GM13976 (cell line): ENCODE results near the gene MITF.

Experiments
- DNase-seq: peaks from one replicate; pipeline ENCODE4 v3.0.0; 2012; ENCODE audit warnings: low spot score
- CTCF ChIP-seq: IDR thresholded peaks from 2 replicates; pipeline ENCODE4 v1.5.1; 2012; ENCODE audit warnings: borderline replicate concordance, mild to moderate bottlenecking; ENCODE audit not compliant: insufficient read depth; ENCODE audit errors: extremely low read depth, missing control alignments, control extremely low read depth
- in situ Hi-C: fragments of 300-500 bp; cut with MboI; formaldehyde crosslinking; loops from one replicate; pipeline ENCODE4 v1.12.0; 2022; ENCODE audit warnings: low sequenced_read_pairs, mixed read lengths, inconsistent platforms; ENCODE audit not compliant: unreplicated experiment

MITF gene

DNA sequence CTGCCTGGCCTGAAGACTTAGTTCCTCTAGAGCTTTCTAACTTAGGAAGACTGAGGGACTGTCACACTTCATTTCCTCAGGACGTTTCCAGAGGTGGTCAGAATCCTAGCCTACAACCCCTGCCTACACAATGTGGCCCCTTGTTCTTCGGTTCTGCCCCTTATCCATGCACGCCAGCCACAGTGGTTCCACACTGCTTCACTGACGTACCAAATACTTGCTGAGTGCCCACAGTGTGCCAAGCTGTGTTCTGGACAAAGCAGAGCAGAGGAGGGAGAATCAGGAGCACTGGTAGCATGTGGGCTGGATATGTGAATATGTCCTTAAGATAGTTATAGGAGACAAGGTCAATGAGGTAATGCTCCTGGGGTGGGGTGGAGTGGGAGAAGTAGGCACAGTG, 189.8 kb downstream of the MITF start:
- TF ChIP-seq CTCF: no peak
- DNase-seq: no peak
- in situ Hi-C loops: no loop called here

DNA sequence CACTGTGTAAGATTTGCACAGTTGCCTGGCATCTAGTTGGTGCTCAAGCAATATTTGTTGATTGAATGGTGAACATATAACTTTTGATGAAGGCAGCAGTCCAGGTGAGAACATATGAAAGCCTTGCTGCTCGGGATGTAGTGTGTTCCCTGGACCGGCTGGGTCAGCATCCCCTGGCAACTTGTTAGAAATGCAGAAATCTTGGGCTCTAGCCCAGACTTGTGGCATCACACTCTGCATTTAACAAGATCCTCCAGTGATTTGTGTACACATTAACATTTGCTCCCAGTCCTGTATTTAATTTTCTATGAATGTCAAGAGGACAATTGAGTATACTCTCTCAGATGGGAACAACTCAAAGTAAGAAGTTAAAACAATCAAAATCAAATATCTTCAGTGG, 191.3 kb downstream of the MITF start:
- no peak for TF ChIP-seq CTCF
- DNase-seq: no peak
- in situ Hi-C loops: no loop called here

GRCh38 chr3:69932087-69932486, 192.8 kb downstream of the MITF start:
- TF ChIP-seq CTCF: no peak
- in situ Hi-C loops: no loop called here
- DNase-seq: no peak

- no peak for TF ChIP-seq CTCF
- in situ Hi-C loops: no loop called here
- DNase-seq: no peak
Observed at GRCh38 chr3:69932501-69932900, 193.2 kb downstream of the MITF start.

DNA sequence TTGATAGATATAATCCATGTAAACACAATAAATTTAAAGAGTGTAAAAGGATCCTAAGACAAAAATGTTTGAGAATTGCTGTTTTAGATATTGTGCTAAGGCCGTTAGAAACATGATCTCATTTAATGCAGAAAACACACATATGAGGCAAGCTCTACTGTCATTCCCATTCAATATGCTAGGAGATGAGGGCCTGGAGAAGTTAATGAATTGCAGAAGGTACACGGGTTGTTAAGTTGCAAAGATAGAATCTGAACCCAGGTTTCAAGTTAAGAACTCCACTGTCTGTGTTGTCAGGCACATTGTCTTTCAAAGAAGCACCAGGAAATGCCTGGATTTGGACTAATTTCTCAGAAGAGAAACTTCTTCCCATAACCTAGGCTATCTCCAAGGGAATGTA, 195.1 kb downstream of the MITF start:
- DNase-seq: no peak
- TF ChIP-seq CTCF: no peak
- in situ Hi-C loops: no loop called here

- in situ Hi-C loops: no loop called here
- TF ChIP-seq CTCF: no peak
- no peak for DNase-seq
Observed at GRCh38 chr3:69936266-69936665, 197.0 kb downstream of the MITF start.

- in situ Hi-C loops: no loop called here
- no peak for TF ChIP-seq CTCF
- no peak for DNase-seq
Observed at GRCh38 chr3:69938061-69938460, 198.8 kb downstream of the MITF start.
